ENCODE measurements around the gene PHYHD1. TPM values are rescaled to one million over a fixed set of nuclear protein-coding genes. Genes with fewer than 3 reads are reported as not detected.

Gene PHYHD1
- total and polyA plus RNA-seq, 2 donors (not counting 3 experiments of a cell fraction or from before 2014, with no cell fraction given) = 1.1 to 1.8 TPM

DNA sequence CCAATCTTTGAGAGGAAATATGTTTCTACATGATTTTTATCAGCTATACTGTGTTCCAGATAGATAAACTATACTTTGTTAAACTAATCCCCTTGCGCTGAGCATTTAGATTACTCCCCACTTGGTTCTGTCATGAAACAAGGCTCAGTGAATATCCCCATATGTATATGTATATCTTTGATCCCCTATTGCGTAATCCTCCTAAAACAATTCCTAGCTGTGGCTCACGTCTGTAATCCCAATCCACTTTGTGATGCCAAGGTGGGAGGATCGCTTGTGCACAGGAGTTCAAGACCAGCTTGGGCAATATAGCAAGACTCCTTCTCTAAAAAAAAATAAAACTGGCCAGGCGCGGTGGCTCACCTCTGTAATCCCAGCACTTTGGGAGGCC lies 2.7 kb downstream of the PHYHD1 start:
- dilution Hi-C loops (cut with MboI; ENCODE audit: extremely low pct_ligation_motif_present, low sequenced_read_pairs) (no loop called here), intact Hi-C loops (cut with micrococcal nuclease) (no loop called here)
- no peak overlapping the region for H3K9ac ChIP-seq (replicated peaks; ENCODE audit: extremely low read depth, insufficient read depth, low read length)
- TF ChIP-seq, protein P1, sequence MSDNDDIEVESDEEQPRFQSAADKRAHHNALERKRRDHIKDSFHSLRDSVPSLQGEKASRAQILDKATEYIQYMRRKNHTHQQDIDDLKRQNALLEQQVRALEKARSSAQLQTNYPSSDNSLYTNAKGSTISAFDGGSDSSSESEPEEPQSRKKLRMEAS (IDR thresholded peaks at IDR 0.05; ENCODE audit: insufficient read depth, insufficient read length) = no peak
- TF ChIP-seq POLR2AphosphoS5 (IDR thresholded peaks at IDR 0.05; ENCODE audit: insufficient read depth, low read depth, low read length) = no peak
- no peak for TF ChIP-seq JUN (IDR thresholded peaks at IDR 0.05; ENCODE audit: borderline replicate concordance, insufficient read depth, insufficient read length, low read depth)
- TF ChIP-seq FOS (IDR thresholded peaks at IDR 0.05; ENCODE audit: borderline replicate concordance, insufficient read depth, low read length) = no peak
- TF ChIP-seq MYC (IDR thresholded peaks at IDR 0.05; ENCODE audit: low read depth, low read length) = no peak
- no peak for TF ChIP-seq EZH2 (IDR thresholded peaks at IDR 0.05; ENCODE audit: borderline replicate concordance, low read depth, low read length, severe bottlenecking)
- TF ChIP-seq, protein P2, sequence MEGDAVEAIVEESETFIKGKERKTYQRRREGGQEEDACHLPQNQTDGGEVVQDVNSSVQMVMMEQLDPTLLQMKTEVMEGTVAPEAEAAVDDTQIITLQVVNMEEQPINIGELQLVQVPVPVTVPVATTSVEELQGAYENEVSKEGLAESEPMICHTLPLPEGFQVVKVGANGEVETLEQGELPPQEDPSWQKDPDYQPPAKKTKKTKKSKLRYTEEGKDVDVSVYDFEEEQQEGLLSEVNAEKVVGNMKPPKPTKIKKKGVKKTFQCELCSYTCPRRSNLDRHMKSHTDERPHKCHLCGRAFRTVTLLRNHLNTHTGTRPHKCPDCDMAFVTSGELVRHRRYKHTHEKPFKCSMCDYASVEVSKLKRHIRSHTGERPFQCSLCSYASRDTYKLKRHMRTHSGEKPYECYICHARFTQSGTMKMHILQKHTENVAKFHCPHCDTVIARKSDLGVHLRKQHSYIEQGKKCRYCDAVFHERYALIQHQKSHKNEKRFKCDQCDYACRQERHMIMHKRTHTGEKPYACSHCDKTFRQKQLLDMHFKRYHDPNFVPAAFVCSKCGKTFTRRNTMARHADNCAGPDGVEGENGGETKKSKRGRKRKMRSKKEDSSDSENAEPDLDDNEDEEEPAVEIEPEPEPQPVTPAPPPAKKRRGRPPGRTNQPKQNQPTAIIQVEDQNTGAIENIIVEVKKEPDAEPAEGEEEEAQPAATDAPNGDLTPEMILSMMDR (IDR thresholded peaks at IDR 0.05; ENCODE audit: extremely low read depth in 1 of 2, insufficient read depth in 1 of 2, low read depth in 1 of 2, low read length in 2 of 2) = no peak
- TF ChIP-seq GATA2 (IDR thresholded peaks at IDR 0.05; ENCODE audit: insufficient read depth, insufficient read length, low read depth, low read length) = no peak
- no peak for TF ChIP-seq POLR2A (IDR thresholded peaks at IDR 0.05; ENCODE audit: low read depth, low read length)
- no TSS peak for BruUV-seq (replicated peaks)
- H3K4me2 ChIP-seq (ENCODE audit: insufficient read depth, low read length) = no peak overlapping the region
- no peak for FAIRE-seq
- no peak overlapping the region for H2AFZ ChIP-seq (ENCODE audit: low read depth, low read length)
- H3K27me3 ChIP-seq (ENCODE audit: control insufficient read depth in 2 of 2, insufficient read depth in 2 of 2, low read length in 2 of 2) = no peaks in the 10 kb centered on the region
- H4K20me1 ChIP-seq (replicated peaks; ENCODE audit: control insufficient read depth, extremely low read depth, insufficient read depth, low read length) = no peaks in the 10 kb centered on the region
- DNase-seq (ENCODE audit: low read depth, low spot score) = no peak
- H3K4me3 ChIP-seq (replicated peaks in 1 of 3; ENCODE audit: insufficient read depth in 1 of 3, low read depth in 1 of 3, low read length in 3 of 3) = no peak overlapping the region
- H3K9me3 ChIP-seq (replicated peaks; ENCODE audit: control insufficient read depth, insufficient read depth, low read length) = no peaks in the 10 kb centered on the region
- POLR2A ChIA-PET = interaction anchor here (0.6 kb wide), 1 partner anchor 43 kb away, joined by 10 read pairs; no protein-coding TSS in a partner anchor
- no peaks in the 10 kb centered on the region for H3K79me2 ChIP-seq (ENCODE audit: control insufficient read depth, insufficient read depth, low read length)
- CTCF ChIA-PET = interaction anchor here (1.2 to 7.2 kb wide), 3 partner anchors 35 to 59 kb away, joined by 5 to 146 read pairs (median 6); no protein-coding TSS in a partner anchor
- H3K9me1 ChIP-seq (replicated peaks; ENCODE audit: control insufficient read depth, extremely low read depth, insufficient read depth, low read length) = no peaks in the 10 kb centered on the region
- H3K27ac ChIP-seq (ENCODE audit: insufficient read depth, low read depth, low read length) = no peak overlapping the region
- H3K4me1 ChIP-seq (ENCODE audit: control insufficient read depth, extremely low read depth, insufficient read depth, low read length) = peaks cover 16% of the 10 kb centered on the region
- peaks cover 6 to 7% of the 10 kb centered on the region in 2 experiments for H3K36me3 ChIP-seq (ENCODE audit: control insufficient read depth in 2 of 2, extremely low read depth in 1 of 2, insufficient read depth in 2 of 2, low read length in 2 of 2)
